ENCODE data around the gene FMNL3. TPM values are rescaled to one million over a fixed set of nuclear protein-coding genes. Genes with fewer than 3 reads are reported as not detected.

FMNL3 gene
- polyA plus RNA-seq, 1 of the 3 experiments (the other 2 are of a cell fraction) = 10.2 TPM

GRCh38 chr12:49702009-49702408 lies 5.2 kb downstream of the FMNL3 start:
- no peaks in the 10 kb centered on the region for H3K9me3 ChIP-seq
- CTCF ChIA-PET = interaction anchor here (1.5 to 22.7 kb wide), 3 partner anchors 13 to 56 kb away, joined by 5 to 590 read pairs (median 6); no protein-coding TSS in a partner anchor
- H3K27ac ChIP-seq (ENCODE audit: low read depth in 2 of 2, low read length in 1 of 2) = peak overlapping the region in 1 of 2 experiments; percentile 88; a peak in 2 of 4 replicates
- no peak overlapping the region for H3K4me2 ChIP-seq
- POLR2A ChIA-PET = no interaction called here
- no peak for DNase-seq
- H2AFZ ChIP-seq (ENCODE audit: low read depth) = no peak overlapping the region
- peaks cover 28 to 45% of the 10 kb centered on the region in 2 experiments; a peak in 3 of 4 replicates for H3K4me1 ChIP-seq (ENCODE audit: control insufficient read depth in 1 of 2, insufficient read depth in 2 of 2, low read depth in 1 of 2, low read length in 1 of 2)
- no peaks in the 10 kb centered on the region for H3K36me3 ChIP-seq (replicated peaks in 1 of 2; ENCODE audit: control insufficient read depth in 1 of 2, insufficient read depth in 2 of 2, low read length in 1 of 2)
- H3K27me3 ChIP-seq (ENCODE audit: insufficient read depth) = no peaks in the 10 kb centered on the region
- TF ChIP-seq RXRA (IDR thresholded peaks at IDR 0.05; ENCODE audit: borderline replicate concordance, low read depth) (no peak), RAD21 (IDR thresholded peaks at IDR 0.05; ENCODE audit: low read length) (no peak), POLR2AphosphoS5 (IDR thresholded peaks at IDR 0.05; ENCODE audit: low read depth, low read length) (no peak), RCOR1 (IDR thresholded peaks at IDR 0.05; ENCODE audit: low read length) (no peak), SIN3A (IDR thresholded peaks at IDR 0.05; ENCODE audit: borderline replicate concordance, low read depth, low read length) (no peak), TCF12 (IDR thresholded peaks at IDR 0.05) (no peak)
- no peak overlapping the region for H3K4me3 ChIP-seq (ENCODE audit: low read depth in 2 of 2, low read length in 1 of 2)
- H3K79me2 ChIP-seq (ENCODE audit: insufficient read depth) = peaks cover 95% of the 10 kb centered on the region
- WGBS (ENCODE audit: low lambda C conversion rate) = 99% methylated on average over 3 of the region's 3 CpGs
- peaks cover 45% of the 10 kb centered on the region for H3F3A ChIP-seq (replicated peaks; ENCODE audit: insufficient read depth)
- H4K20me1 ChIP-seq (ENCODE audit: insufficient read depth) = peaks cover 42% of the 10 kb centered on the region
- H3K9ac ChIP-seq = no peak overlapping the region; the same call in 1 of the 2 replicates
- H3K9me2 ChIP-seq = no peaks in the 10 kb centered on the region

- H3K27ac ChIP-seq (ENCODE audit: low read depth in 2 of 2, low read length in 1 of 2) = peak overlapping the region in 1 of 2 experiments; percentile 80; a peak in 3 of 4 replicates
- H3K9me3 ChIP-seq = no peaks in the 10 kb centered on the region
- H3K36me3 ChIP-seq (replicated peaks in 1 of 2; ENCODE audit: control insufficient read depth in 1 of 2, insufficient read depth in 2 of 2, low read length in 1 of 2) = no peaks in the 10 kb centered on the region
- peak overlapping the region in 1 of 2 experiments; percentile 0; a peak in 1 of 4 replicates for H3K4me3 ChIP-seq (ENCODE audit: low read depth in 2 of 2, low read length in 1 of 2)
- H3F3A ChIP-seq (replicated peaks; ENCODE audit: insufficient read depth) = peaks cover 31% of the 10 kb centered on the region
- H3K9me2 ChIP-seq = no peaks in the 10 kb centered on the region
- ChIA-PET CTCF (interaction anchor here (2.0 to 4.2 kb wide), 3 partner anchors 7 to 356 kb away, joined by 5 to 15 read pairs (median 5); partner anchors contain the start of gene FMNL3), POLR2A (no interaction called here)
- no peak overlapping the region for H2AFZ ChIP-seq (ENCODE audit: low read depth)
- H3K9ac ChIP-seq = peak overlapping the region; percentile 26; the same call in 1 of the 2 replicates
- H3K4me1 ChIP-seq (ENCODE audit: control insufficient read depth in 1 of 2, insufficient read depth in 2 of 2, low read depth in 1 of 2, low read length in 1 of 2) = peaks cover 14 to 33% of the 10 kb centered on the region in 2 experiments; a peak in 3 of 4 replicates
- DNase-seq = no peak
- no peaks in the 10 kb centered on the region for H3K27me3 ChIP-seq (ENCODE audit: insufficient read depth)
- 66% methylated on average over 7 of the region's 8 CpGs for WGBS (ENCODE audit: low lambda C conversion rate)
- peaks cover 95% of the 10 kb centered on the region for H3K79me2 ChIP-seq (ENCODE audit: insufficient read depth)
- H3K4me2 ChIP-seq = peak overlapping the region; percentile 71
- H4K20me1 ChIP-seq (ENCODE audit: insufficient read depth) = peaks cover 50% of the 10 kb centered on the region
- no peak for TF ChIP-seq ZBTB33 (IDR thresholded peaks at IDR 0.05; ENCODE audit: borderline replicate concordance, low read depth)
- 0 out of 2 replicates have a peak, but pooled peaks have one; percentile 51 for TF ChIP-seq SIN3A (IDR thresholded peaks at IDR 0.05; ENCODE audit: borderline replicate concordance, low read depth, low read length)
- TF ChIP-seq PBX3 (IDR thresholded peaks at IDR 0.05) = peak; percentile 36; the same call in 1 of the 2 replicates
- TF ChIP-seq POLR2AphosphoS5 (IDR thresholded peaks at IDR 0.05; ENCODE audit: low read depth, low read length) = no peak
- TF ChIP-seq, protein P1, sequence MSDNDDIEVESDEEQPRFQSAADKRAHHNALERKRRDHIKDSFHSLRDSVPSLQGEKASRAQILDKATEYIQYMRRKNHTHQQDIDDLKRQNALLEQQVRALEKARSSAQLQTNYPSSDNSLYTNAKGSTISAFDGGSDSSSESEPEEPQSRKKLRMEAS (IDR thresholded peaks at IDR 0.05; ENCODE audit: low read depth) = 0 out of 2 replicates have a peak, but pooled peaks have one; percentile 15
- peak; percentile 31; the same call in 1 of the 2 replicates for TF ChIP-seq FOSL2 (IDR thresholded peaks at IDR 0.05; ENCODE audit: borderline replicate concordance, low read depth)
- peak; percentile 21; the same call in 1 of the 2 replicates for TF ChIP-seq TCF12 (IDR thresholded peaks at IDR 0.05)
Observed at GRCh38 chr12:49698619-49699545, 8.3 kb downstream of the FMNL3 start.
